Fibroblast of upper back skin (primary cell): ENCODE measurements around the gene HOXC12.

Experiments used
- DNase-seq: peaks from one replicate; pipeline ENCODE4 v3.0.0-alpha.2; 2013

Gene HOXC12

GRCh38 chr12:53954694-53955035 is at the start of gene HOXC12:
HOXC12 (plus strand) TSS chr12:53954903; CDS start chr12:53954930, 27 bp downstream.
- DNase-seq, result no peak

- DNase-seq, result no peak
Observed at GRCh38 chr12:53907103-53907502, 47.6 kb upstream of the HOXC12 start.

- no peak for DNase-seq
Observed at GRCh38 chr12:53916788-53917655, 37.7 kb upstream of the HOXC12 start.

- DNase-seq, result no peak
Observed at GRCh38 chr12:53924521-53925405, 29.9 kb upstream of the HOXC12 start.

GRCh38 chr12:53927220-53928029 is 27.3 kb upstream of the HOXC12 start:
- DNase-seq, result no peak

- no peak for DNase-seq
Observed at GRCh38 chr12:53928054-53928835, 26.5 kb upstream of the HOXC12 start.

- no peak for DNase-seq
Observed at GRCh38 chr12:53929527-53929926, 25.2 kb upstream of the HOXC12 start.

GRCh38 chr12:53930591-53931255 is 24.0 kb upstream of the HOXC12 start:
- no peak for DNase-seq

- no peak for DNase-seq
Observed at GRCh38 chr12:53931844-53932581, 22.7 kb upstream of the HOXC12 start.

- no peak for DNase-seq
Observed at GRCh38 chr12:53932915-53933314, 21.8 kb upstream of the HOXC12 start.

GRCh38 chr12:53935383-53936341 is 19.0 kb upstream of the HOXC12 start:
- DNase-seq, result no peak

GRCh38 chr12:53937099-53937498 is 17.6 kb upstream of the HOXC12 start:
- DNase-seq, result no peak

- no peak for DNase-seq
Observed at GRCh38 chr12:53937596-53938325, 16.9 kb upstream of the HOXC12 start.

- DNase-seq, result peak; percentile 18
Observed at GRCh38 chr12:53938326-53939140, 16.2 kb upstream of the HOXC12 start, which contains the start of gene HOXC13. HOXC13 (plus strand) TSS chr12:53938831; CDS start chr12:53938907, 76 bp downstream.

GRCh38 chr12:53939141-53940108 is 15.3 kb upstream of the HOXC12 start:
- DNase-seq, result peak; percentile 34

GRCh38 chr12:53940443-53941014 is 14.2 kb upstream of the HOXC12 start:
- no peak for DNase-seq
